ENCODE measurements around the gene VAV3. TPM values are rescaled to one million over a fixed set of nuclear protein-coding genes. Genes with fewer than 3 reads are reported as not detected.

VAV3 gene
- total and polyA plus RNA-seq, 3 donors from 2014 or later, result 10.1 to 11.4 (median 11.3) TPM

- Histone ChIP-seq H3K9me3 (no peaks in the 10 kb centered on the region), H3K4me1 (no peaks in the 10 kb centered on the region), H3K27ac (no peak overlapping the region), H3K4me3 (no peak overlapping the region), H3K36me3 (ENCODE audit: low read depth, missing control alignments) (no peaks in the 10 kb centered on the region), H3K27me3 (no peaks in the 10 kb centered on the region)
- intact Hi-C loops (cut with DNase I; ENCODE audit: low total_unique reads), result no loop called here
- DNase-seq, result no peak
- no peak for TF ChIP-seq POLR2A (IDR thresholded peaks at IDR 0.05)
- no peak for TF ChIP-seq CTCF (IDR thresholded peaks at IDR 0.05)
- 99 to 100% methylated on average over 2 to 3 of the region's 3 CpGs for WGBS, 2 donors
Observed at GRCh38 chr1:107926436-107927080, 38.4 kb downstream of the VAV3 start.

- TF ChIP-seq POLR2A (IDR thresholded peaks at IDR 0.05) (no peak), CTCF (IDR thresholded peaks at IDR 0.05) (no peak)
- Histone ChIP-seq H3K4me1 (no peaks in the 10 kb centered on the region), H3K27me3 (no peaks in the 10 kb centered on the region), H3K36me3 (ENCODE audit: low read depth, missing control alignments) (no peaks in the 10 kb centered on the region), H3K27ac (no peak overlapping the region), H3K4me3 (no peak overlapping the region), H3K9me3 (no peaks in the 10 kb centered on the region)
- DNase-seq, result no peak
- intact Hi-C loops (cut with DNase I; ENCODE audit: low total_unique reads), result no loop called here
- 90 to 96% methylated on average over 1 of the region's 1 CpG for WGBS, 2 donors
Observed at GRCh38 chr1:107925565-107925964, 39.4 kb downstream of the VAV3 start.

- no peak for DNase-seq
- intact Hi-C loops (cut with DNase I; ENCODE audit: low total_unique reads), result no loop called here
- Histone ChIP-seq H3K4me1 (no peaks in the 10 kb centered on the region), H3K27me3 (no peaks in the 10 kb centered on the region), H3K9me3 (no peaks in the 10 kb centered on the region), H3K36me3 (ENCODE audit: low read depth, missing control alignments) (no peaks in the 10 kb centered on the region), H3K27ac (no peak overlapping the region), H3K4me3 (no peak overlapping the region)
- no peak for TF ChIP-seq CTCF (IDR thresholded peaks at IDR 0.05)
- no peak for TF ChIP-seq POLR2A (IDR thresholded peaks at IDR 0.05)
- 78 to 94% methylated on average over 6 of the region's 6 CpGs for WGBS, 2 donors
Observed at GRCh38 chr1:107920999-107921398, 44.0 kb downstream of the VAV3 start.

- TF ChIP-seq CTCF (IDR thresholded peaks at IDR 0.05) (no peak), POLR2A (IDR thresholded peaks at IDR 0.05) (no peak)
- intact Hi-C loops (cut with DNase I; ENCODE audit: low total_unique reads), result no loop called here
- H3K27ac ChIP-seq, result no peak overlapping the region
- no peaks in the 10 kb centered on the region for H3K9me3 ChIP-seq
- no peaks in the 10 kb centered on the region for H3K36me3 ChIP-seq (ENCODE audit: low read depth, missing control alignments)
- WGBS, 2 donors, result 77 to 79% methylated on average over 1 of the region's 1 CpG
- H3K4me1 ChIP-seq, result no peaks in the 10 kb centered on the region
- DNase-seq, result no peak
- H3K4me3 ChIP-seq, result no peak overlapping the region
- H3K27me3 ChIP-seq, result no peaks in the 10 kb centered on the region
Observed at GRCh38 chr1:107920561-107920960, 44.4 kb downstream of the VAV3 start.

- DNase-seq, result no peak
- intact Hi-C loops (cut with DNase I; ENCODE audit: low total_unique reads), result no loop called here
- Histone ChIP-seq H3K36me3 (ENCODE audit: low read depth, missing control alignments) (no peaks in the 10 kb centered on the region), H3K27me3 (no peaks in the 10 kb centered on the region), H3K4me3 (no peak overlapping the region), H3K9me3 (no peaks in the 10 kb centered on the region), H3K27ac (no peak overlapping the region), H3K4me1 (no peaks in the 10 kb centered on the region)
- TF ChIP-seq CTCF (IDR thresholded peaks at IDR 0.05) (no peak), POLR2A (IDR thresholded peaks at IDR 0.05) (no peak)
- WGBS, 2 donors, result 67 to 69% methylated on average over 4 of the region's 4 CpGs
Observed at GRCh38 chr1:107919953-107920352, 45.0 kb downstream of the VAV3 start.
